ENCODE measurements around the gene DIAPH3.

The DIAPH3 gene

DNA sequence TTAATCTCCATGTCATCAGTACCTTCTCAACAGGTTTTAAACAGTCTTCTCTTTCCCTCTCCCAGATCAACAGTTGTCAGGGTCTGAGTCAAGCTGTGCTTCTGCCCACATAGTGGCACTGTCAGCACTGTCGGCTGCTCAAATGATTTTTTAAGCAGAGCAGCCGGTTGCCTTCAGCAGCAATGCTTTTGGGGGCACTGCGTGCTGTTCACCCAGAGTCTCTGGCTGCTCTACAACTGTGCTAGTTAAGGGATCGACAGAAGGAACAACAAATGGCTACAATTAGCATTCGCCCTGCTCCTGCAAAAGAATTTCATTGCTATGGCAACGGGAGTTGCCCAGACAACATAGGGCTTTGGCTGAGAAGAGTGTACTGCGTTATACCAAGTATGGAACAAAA is 412.9 kb downstream of the DIAPH3 start:
- DNase-seq: no peak

DNA sequence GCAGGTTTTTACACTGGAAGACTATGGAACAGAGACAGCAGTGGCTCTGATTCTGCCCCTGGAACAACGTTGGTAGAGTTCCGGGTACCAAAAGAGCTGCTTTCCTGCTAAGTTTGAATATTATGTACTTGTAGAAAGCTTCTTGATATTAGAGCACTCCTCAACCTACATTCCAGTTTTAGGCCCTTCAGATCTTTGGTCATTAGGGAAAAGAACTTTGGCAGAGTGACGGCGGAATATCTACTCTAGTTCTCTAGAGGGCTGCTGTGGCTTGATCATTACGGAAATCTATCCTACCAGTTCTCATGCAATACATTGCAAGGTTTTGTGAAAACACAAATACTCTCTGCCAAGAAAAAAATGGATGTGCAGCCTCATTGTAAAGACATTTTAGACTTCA is 415.7 kb downstream of the DIAPH3 start:
- DNase-seq: no peak

DNA sequence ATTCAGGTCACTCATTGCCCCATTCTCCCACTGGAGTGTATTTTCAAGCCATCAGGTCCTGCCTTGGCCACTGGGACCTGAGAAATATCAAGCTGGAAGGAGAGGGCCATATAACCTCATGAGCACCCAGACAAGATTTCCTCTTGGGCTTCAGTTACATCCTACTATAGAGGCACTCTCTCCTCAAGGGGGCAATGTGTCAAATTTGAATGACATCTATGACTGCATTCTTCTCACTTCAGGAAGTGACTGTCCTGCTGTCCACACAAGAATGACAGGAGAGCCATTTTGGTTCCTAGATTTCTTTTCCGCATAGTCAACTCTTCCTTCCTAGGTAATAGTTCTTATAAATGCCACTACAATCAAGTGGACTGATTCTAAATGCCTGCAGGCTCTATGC is 416.2 kb downstream of the DIAPH3 start:
- no peak for DNase-seq

DNA sequence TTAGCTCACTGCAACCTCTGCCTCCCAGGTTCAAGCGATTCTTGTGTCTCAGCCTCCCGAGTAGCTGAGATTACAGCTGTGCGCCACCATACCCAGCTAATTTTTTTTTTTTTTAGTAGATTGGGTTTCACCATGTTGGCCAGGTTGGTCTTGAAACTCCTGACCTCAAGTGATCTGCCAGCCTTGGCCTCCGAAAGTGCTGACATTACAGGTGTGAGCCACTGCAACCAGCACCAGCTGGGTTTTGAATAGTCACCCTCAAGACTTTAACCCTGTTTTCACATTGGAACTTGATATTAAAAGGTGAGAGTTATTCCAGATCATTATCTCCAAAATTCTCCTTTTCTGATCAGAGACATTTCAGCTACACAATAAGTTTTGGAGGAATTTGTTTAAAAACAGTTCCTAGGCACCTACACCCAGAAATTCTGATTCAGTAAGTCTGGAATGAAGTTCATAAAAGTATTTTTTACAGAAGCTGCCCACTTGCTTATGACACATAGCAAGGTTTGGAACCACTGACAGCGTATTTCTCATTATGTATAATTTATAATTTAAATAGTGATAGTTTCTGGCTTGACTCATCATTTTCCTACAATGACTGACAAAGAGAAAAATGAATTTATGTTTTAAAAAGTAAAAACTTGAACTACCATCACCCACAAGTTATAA is 417.3 kb downstream of the DIAPH3 start:
- no peak for DNase-seq

DNA sequence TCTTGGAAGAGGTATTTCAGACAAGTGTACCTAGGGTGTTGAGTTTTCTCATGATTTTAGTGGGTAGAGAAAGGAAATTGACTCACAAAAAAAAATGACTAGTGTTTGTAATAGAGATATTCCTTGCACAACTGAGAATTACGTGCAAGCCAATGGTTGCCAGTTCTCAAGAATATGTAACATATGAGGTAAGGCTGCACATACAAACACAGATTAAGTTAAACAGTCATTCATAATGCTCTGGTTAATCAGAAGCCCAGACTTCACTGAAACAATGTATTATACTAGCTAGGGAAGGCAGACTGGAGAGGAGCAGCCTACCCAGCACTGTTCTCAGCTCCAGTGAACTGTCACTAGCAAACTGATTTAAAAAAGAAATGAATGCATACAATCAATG is 418.3 kb downstream of the DIAPH3 start:
- no peak for DNase-seq

DNA sequence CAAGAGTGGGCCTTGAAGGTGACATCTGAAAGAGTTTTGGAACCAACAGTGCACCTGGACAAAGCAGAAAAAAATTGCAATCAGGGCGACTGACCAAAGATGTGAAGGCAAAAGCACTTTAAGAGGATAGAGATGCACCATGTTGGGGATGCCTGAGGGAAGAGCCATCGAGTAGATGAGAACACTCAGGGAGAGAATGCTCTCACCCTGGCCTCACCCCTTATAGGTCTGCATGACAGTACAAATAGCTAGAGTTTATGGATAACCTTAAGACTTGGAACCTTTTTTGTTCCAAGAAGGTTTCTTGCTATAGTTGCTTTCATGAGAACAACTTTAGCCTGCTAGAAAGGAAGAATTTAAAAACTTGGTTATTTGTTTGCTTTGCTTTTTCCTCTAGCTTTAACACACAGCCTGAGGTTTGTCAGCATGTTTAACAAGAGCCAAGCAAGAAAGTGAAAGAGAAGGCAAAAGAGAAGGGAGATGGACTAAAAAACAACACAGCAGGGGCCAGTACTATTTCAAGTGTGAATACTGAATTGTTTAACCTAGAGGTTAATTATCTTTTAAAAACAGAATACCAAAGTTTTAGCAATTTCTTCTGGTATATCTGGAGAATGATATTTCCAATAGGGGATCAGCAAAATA is 418.9 kb downstream of the DIAPH3 start:
- DNase-seq: no peak

DNA sequence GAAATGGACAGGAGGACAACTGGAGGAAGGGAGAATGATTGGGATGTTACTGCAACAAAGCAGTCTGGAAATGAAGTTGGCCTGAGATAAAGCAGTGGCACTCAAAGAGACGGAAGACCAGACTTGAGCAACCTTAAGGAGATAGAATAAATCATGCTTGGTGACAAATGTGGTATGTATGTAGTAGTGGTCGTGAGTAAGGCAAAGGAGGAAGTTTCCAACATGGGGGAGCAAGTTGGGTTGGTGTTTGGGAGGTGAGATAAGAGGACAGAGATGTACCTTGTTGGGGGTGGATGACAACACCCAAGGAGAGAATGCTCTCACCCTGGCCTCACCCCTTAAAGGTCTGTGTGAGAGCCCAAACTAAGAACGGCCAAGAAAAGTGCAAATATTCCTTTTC is 420.5 kb downstream of the DIAPH3 start:
- no peak for DNase-seq

DNA sequence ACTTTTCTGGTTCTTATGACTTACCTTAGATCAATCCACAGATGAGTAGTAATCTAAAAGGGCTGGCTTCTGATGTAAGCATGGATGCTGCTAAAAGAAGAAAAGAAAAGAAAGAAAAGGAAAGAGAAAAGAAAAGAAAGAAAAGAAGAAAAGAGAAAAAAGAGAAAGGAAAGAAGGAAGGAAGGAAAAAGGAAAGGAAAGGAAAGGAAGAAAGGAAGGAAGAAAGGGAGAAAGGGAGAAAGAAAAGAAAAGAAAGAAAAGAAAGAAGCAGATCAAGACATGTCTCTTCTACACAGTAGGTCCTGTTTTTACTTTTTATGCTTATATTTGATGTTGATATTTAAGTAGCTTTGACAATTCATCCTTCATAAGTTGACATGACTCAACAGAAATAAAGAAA is 421.3 kb downstream of the DIAPH3 start:
- no peak for DNase-seq

DNA sequence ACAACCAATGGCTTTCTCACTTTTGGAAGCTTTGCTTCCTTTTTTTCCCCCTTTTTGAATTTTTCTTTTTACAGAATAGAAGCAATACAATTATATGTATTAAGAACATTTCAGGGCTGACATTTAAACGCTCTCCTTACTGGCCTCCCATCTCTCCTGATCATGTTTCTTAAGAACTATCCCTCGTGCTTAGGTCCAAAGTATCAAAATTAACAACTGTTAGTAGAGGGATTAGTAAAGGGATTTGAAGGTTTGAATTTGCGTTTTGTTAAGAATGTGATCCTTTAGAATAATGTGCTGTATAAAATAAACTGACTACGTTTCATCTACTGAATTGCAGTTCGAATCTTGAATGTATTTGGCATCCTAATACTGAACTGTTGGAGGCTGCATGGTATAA is 424.8 kb downstream of the DIAPH3 start:
- DNase-seq: no peak

DNA sequence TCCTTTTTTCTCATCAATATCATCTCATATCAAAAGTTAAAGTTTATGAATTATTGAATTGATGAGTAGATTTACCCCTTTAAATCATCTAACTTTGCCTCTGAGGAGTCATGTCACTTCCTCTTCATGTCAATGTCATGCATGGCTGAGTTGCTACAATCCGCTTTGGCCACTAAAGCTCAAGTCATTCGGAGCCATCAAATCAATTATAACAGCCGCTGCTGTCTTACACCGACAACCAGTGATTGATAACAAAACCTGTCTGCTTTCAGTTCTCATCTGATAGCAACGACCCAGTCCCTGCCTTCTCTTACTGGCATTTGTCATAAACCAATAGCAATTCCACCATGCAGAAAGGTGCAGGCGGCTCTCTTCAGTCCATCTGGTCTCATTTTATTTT is 429.3 kb downstream of the DIAPH3 start:
- DNase-seq: peak; percentile 5

DNA sequence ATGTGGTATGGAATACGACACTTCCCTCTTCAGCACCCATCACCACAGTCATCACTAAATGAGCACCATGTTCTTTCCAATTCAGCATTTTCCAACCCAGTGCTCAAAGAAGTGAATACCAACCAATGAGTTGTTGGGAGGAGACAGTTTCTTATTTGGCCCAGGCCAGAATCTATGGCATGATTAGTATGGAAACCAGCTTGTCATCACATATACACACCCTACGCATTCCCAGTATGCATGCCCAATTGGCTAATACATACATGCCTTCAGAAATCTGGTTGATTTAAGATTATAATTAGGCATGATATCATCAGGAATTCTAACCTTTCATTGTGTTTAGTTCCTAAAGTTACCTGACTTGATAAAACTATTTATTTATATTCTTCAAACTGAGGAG is 430.0 kb downstream of the DIAPH3 start:
- DNase-seq: no peak

DNA sequence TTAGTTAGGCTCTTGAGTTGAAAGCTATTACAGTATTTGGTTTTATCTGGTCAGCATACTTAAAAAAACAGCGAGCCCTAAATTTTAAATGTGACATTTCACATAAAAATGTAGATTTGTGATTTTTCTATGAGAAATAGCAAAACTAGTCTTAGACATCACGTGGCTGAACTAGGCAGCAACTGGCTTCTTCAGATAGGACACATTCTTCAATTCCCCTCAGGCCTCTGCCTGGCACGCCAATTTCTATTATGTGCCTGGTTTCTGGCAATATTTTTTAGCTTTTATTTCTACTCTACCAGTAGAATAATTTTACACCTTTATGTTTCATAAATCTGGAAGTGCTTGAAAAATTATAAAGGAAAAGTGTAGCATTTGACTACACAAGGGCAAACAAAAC is 433.7 kb downstream of the DIAPH3 start:
- DNase-seq: no peak

DNA sequence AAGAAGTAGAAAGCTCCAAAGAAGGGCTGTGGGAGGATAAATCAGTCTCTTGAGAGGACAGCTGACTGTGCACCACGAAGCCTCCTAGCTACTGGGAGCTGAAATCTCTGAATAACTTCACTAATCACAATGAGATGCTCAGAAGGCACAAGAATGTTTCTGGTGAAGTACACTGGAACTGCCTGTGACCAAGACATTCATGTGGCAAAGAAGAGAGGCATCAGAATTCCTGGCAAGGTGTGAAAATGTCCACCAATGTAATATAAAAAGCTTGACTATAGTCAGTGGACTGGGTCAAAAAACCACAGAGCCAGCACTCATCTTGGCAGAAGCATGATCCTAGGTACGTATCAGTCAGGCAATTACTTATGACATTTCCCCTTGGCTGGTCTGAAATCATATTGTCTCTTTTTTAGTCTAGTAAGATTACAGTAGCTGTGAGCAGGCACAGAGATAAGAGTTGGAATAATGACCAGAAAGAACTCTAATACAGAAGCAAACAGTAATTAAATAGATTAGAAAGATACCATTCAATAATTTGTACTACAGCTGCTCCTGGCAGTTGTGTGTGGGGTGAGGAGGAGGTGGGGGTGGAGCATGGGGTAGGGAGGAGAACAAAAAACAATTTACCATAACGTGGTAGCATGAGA is 434.7 kb downstream of the DIAPH3 start:
- no peak for DNase-seq

DNA sequence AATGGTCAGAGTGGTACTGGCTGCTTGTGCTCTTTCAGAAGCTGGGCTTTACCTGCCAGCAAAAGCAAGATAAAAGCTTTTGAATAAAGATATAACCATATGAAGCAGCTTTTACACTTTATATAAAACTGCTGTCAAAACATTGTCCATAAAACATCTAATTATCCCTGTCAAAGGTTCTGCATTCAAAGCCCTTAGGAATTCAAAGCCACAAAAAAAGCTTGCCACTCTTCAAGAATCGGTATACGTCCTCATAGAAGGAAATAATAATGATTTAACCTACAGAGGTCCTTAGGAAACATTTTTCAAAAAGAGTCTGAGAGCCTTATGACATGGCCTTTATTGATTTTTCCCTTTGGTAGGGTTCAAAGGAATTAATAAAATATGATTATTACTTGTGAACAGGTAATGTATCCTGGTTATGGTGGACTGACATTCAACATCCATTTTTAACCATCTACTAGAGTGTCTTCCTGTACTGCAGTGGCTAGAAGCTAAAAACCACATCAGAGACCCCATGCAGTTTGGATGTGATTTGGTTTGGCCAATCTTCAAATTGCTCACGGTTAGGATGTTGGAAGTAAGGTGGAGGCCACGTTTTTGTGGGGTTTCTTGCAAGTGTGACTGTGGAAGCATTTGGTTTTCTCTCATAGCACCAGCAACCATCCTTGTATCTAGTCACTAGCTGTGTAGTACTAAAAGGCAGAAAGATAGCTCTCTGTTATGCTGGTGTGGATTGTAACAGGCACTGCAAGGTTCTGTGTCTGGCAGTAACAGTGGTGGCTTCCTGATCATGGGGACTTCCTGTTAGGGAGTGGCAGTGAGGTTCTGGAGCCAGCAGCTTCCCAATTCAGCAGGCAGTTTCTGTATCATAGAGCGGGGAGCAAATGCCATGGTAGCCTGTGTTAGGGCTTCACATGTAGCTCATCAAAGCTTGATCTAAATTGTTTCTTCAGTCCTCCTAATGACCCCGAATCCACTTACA is 441.5 kb downstream of the DIAPH3 start:
- no peak for DNase-seq

DNA sequence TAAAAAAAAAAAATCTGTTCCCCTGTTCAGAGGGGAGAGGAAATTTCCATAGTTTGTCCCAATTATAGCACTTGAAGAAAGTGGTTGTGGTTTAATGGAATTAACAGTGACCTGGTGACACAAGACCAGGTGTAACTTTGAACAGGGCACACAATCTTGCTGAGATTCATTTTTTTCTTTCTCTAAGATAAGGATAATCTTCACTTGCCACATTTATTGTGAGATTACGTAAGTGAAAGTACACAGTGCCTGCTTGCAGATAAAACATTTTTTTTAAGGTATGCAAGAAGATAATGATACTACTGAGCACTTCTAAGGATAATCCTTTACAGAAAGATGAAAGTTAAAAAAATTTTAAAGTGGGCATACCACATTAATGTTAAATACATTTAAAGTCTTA is 448.1 kb downstream of the DIAPH3 start:
- DNase-seq: no peak

DNA sequence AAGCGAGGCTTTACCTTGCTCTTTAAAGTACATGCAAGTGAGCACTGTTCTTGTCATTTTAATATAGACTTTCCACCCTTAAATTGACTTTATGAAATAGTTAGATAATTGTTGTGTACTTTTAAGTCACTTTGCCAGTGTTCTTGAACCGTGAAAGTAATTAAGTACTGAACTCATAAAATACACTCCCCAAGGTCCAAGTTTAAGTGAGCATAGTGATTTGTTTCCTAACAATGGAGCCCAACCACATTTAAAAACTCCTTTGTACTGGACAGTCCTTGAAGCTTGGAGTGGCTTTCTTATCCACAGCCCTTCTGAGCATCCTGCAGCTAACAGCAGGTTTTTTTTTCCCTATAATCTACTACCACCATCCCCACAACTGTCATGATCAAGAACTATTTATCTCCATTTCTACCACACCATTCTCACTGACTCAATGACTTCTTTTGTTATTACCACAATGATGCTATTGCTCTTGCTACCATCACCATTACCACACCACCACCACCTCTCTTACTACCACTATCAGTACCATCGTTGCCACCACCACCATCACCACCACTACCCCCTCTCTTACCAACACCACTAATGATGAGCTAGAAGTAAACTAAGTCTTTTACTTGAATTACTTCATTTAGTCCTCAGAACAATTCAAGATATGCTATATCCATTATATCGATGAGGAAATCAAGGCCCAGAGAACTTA is 452.6 kb downstream of the DIAPH3 start:
- DNase-seq: no peak

DNA sequence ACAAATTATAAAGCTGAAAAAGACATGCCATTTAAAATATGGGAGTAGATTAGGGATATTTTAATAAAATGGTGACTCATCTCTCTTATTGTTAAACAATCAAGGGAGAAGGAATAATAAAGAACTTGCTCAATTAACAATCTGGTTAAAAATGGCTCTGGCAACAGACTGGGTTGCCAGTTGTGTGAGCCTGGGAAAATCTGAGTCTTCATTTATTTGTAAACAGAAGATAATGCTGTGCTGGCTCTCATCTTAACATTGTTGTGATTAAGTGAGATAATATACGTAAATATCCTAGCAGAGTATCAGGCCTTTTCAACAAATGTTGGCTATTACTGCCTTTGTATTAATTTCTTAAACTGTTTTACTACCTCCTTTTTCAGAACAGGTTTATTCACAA is 453.3 kb downstream of the DIAPH3 start:
- DNase-seq: no peak

DNA sequence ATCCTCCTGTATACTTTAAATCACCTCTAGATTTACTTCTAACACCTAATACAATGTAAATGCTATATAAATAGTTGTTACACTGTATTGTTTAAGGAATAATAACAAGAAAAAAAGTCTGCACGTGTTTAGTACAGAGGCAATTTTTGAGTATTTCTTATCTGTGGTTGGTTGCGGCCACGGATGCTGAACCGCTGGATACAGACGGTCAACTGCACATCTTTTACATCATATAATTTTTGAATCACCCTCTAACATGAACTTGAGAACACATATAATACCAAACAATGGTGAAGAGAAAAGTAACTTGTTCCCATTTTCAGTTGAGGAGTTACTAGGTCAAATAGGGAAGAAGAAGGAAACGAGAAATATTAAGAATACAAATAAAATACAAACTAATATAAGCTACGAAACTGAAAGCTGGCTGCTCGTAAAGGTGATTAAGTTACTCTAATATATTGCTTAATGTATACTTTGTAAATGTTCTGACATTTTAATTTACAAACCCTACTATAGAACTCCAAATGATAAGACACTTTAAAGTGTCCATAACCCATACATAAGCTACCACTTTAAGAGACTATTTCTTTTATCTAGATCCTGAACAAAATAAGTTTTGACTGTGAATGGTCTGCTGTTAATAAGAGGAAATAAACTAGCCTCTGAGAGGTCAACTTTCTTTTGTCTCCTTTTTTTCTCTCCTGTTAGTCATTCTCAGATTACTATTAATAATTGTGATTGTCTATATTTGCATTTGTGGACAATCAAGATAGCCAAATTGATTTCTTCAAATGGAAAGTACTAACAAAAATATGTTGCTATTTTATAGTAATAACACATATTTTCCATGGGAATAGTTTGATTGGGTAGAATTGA is 457.4 kb downstream of the DIAPH3 start:
- DNase-seq: no peak

DNA sequence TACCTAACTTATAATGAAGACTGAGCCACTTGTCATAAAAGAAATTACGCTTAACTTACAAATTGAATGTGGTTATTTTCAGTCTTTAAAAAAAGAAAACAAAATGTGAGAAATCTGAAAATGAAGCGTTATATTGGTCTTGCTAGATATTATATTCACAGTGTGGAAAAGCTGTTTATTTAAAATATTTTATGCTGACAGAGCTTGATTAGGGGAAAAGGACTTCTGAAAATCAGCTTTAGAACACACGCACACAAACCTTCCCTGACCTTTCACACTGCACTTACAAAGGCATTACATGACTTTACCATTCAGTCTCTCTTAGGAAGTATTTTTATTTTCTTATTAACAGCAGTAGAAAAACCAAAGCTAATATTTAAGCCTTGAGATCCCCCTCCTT is 461.5 kb downstream of the DIAPH3 start:
- no peak for DNase-seq

DNA sequence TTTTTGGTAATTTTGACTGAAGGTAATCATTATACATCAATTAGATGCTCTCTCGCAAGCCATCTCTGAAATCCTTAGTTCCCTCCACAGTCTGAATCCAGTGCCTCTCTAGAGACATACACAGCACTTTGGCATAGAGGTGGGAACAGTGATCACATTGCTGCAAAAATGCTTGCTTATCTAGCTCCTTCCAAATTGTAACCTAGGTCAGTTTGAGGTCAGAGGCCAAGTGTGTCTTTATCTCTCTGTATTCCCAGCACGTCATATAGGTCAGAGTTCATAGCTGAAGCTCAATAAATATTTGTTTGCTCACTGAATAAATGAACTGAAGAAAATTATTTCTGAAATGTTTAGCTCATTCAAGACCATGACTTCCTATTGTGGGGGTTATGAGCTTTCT is 462.5 kb downstream of the DIAPH3 start:
- DNase-seq: no peak

DNA sequence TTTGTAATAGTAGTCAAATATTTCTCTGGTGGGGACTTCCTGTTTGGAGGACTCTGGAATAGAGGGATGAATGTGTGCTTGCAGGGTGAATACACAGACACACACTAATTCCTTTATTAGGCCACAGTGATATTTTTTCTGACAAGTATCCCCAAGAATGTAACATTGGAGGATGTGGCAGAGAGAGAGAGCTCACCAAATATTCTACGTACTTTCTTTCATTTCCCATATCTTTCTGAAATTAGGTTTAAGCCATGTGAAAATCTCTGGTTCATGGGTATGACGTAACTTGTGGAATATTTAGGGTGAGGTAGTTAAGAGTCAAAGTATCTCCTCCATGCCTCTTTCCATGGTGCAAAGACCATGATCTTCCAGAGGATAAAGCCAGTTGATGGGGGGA is 463.4 kb downstream of the DIAPH3 start:
- no peak for DNase-seq

DNA sequence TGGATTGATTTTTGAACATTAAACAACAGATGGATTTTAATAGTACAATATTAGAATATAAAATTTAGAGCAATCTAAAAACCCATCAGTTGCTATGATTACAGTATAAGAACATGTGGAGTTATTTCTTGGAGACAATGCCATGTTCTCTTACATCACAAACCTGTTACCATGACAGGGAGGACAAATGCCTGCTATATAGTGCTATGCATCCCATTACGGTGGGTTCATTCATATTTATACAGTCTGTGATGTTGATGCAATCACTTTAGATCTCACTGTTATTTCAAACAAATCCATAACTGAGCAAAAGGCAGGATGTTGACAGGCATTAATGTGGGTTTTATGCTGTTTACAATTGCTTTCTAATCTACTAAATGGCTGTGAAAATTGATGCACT is 467.5 kb downstream of the DIAPH3 start:
- no peak for DNase-seq
